Endodermal cell (in vitro differentiated cells): Measurements from ENCODE around the gene ZNF445. TPM values are rescaled to one million over a fixed set of nuclear protein-coding genes. Genes with fewer than 3 reads are reported as not detected.

Experiments
- DNase-seq: peaks from one replicate; pipeline ENCODE4 v3.0.0-alpha.2; 2017
- H3K27ac ChIP-seq: 2 replicates; pipeline ENCODE4 v1.5.1; 2013; ENCODE audit warnings: mild to moderate bottlenecking, low read depth, low read length, moderate library complexity
- H3K27me3 ChIP-seq: 2 replicates; pipeline ENCODE4 v1.6.1; 2013; ENCODE audit warnings: mild to moderate bottlenecking, low read length, moderate library complexity; ENCODE audit not compliant: insufficient read depth, control insufficient read depth, poor library complexity, severe bottlenecking
- H3K36me3 ChIP-seq: 2 replicates; pipeline ENCODE4 v1.7.0; 2013; ENCODE audit warnings: mild to moderate bottlenecking, low read length, moderate library complexity; ENCODE audit not compliant: control insufficient read depth, insufficient read depth
- H3K4me1 ChIP-seq: one replicate; pipeline ENCODE4 v1.7.0; 2013; ENCODE audit warnings: low read length; ENCODE audit not compliant: control insufficient read depth, insufficient read depth
- H3K4me3 ChIP-seq: 2 replicates; pipeline ENCODE4 v1.5.1; 2013; ENCODE audit warnings: mild to moderate bottlenecking, low read length, moderate library complexity
- H3K9ac ChIP-seq: 2 replicates; pipeline ENCODE4 v1.6.1; 2013; ENCODE audit warnings: mild to moderate bottlenecking, low read length, moderate library complexity; ENCODE audit not compliant: poor library complexity, severe bottlenecking; ENCODE audit errors: extremely low read depth
- H3K9me3 ChIP-seq: 2 replicates; pipeline ENCODE4 v1.6.1; 2013; ENCODE audit warnings: mild to moderate bottlenecking, low read length, moderate library complexity; ENCODE audit not compliant: control insufficient read depth
- H3K27ac Mint-ChIP-seq: 2 replicates; pipeline ENCODE4 v1.8.0; 2020; ENCODE audit warnings: mixed read lengths
- H3K27me3 Mint-ChIP-seq: 2 replicates; pipeline ENCODE4 v1.8.0; 2021; ENCODE audit warnings: mild to moderate bottlenecking, mixed read lengths; ENCODE audit not compliant: insufficient read depth
- H3K36me3 Mint-ChIP-seq: 2 replicates; pipeline ENCODE4 v1.8.0; 2020; ENCODE audit warnings: low read depth, mixed read lengths
- H3K4me1 Mint-ChIP-seq: 2 replicates; pipeline ENCODE4 v1.8.0; 2020; ENCODE audit warnings: mixed read lengths
- H3K4me3 Mint-ChIP-seq: 2 replicates; pipeline ENCODE4 v1.8.0; 2020; ENCODE audit warnings: mild to moderate bottlenecking, moderate library complexity, mixed read lengths
- H3K9me3 Mint-ChIP-seq: 2 replicates; pipeline ENCODE4 v1.8.0; 2020; ENCODE audit warnings: mild to moderate bottlenecking, mixed read lengths
- CTCF ChIP-seq: fragments of 200-600 bp; sonication (generic); conservative IDR thresholded peaks from 2 replicates; pipeline ENCODE4 v1.5.0; 2021; ENCODE audit warnings: antibody characterized with exemption, mild to moderate bottlenecking
- WGBS, 2 experiments: methylation state at CpG; one replicate each; pipeline versions ENCODE4 v1.1.5 to v1.1.7; 2013; ENCODE audit warnings: missing lambda C conversion rate in 2 of 2, mixed read lengths in 1 of 2; ENCODE audit not compliant: insufficient coverage in 1 of 2, insufficient read length in 1 of 2; 5-methylcytosine and 5-hydroxymethylcytosine counted together
- long read RNA-seq, 4 experiments: library from polyadenylated mRNA in 2 of 4; library from RNA in 1 of 4; library from capped mRNA in 1 of 4; stranded (forward) in 3 of 4; unstranded in 1 of 4; transcript quantifications; one replicate each; pipeline ENCODE4 v2.0.0, GENCODE V29; 2020 to 2021; ENCODE audit warnings: inconsistent platforms in 1 of 4
- polyA plus RNA-seq, 2 experiments: library from polyadenylated mRNA; stranded (reverse); fragments of 50-300 nt; gene quantifications; one replicate each; pipeline ENCODE4 v1.2.3, GENCODE V29; 2013
- total RNA-seq, 2 donors: library from RNA; stranded (reverse); fragmentation: NEBNext Ultra II Directional in 1 of 2; extraction: Animal tissue kit (Norgen Biotek cat#: 25700) in 1 of 2; gene quantifications; 2 replicates in 1 of 2; 3 replicates in 1 of 2; pipeline ENCODE4 v1.2.1, GENCODE V29; 2021

The ZNF445 gene
- total RNA-seq = 10 to 100 TPM; 35.4 to 56.9 TPM
- polyA plus RNA-seq (2013, experiment 1 of 2) = 17.5 TPM
- polyA plus RNA-seq (2013, experiment 2 of 2) = 15.1 TPM
- long read RNA-seq, experiment 1, partial matches to known transcripts = 0 of 5 reads
- long read RNA-seq, experiment 1, other reads (novel, unspliced or antisense) = 5 of 5 reads
- long read RNA-seq, experiment 2, full-length matches to known transcripts = 4 of 28 reads
- long read RNA-seq, experiment 2, partial matches to known transcripts = 1 of 28 reads
- long read RNA-seq, experiment 2, other reads (novel, unspliced or antisense) = 23 of 28 reads
- long read RNA-seq, experiment 3, full-length matches to known transcripts = 7 of 15 reads
- long read RNA-seq, experiment 3, partial matches to known transcripts = 0 of 15 reads
- long read RNA-seq, experiment 3, other reads (novel, unspliced or antisense) = 8 of 15 reads
- long read RNA-seq, experiment 4, partial matches to known transcripts = 0 of 1 reads
- long read RNA-seq, experiment 4, other reads (novel, unspliced or antisense) = 1 of 1 reads

- Mint-ChIP-seq H3K27ac (peak within 1 kb of the TSS; percentile 82), H3K4me3 (peak within 1 kb of the TSS; percentile 78), H3K9me3 (no peaks in the 10 kb centered on the region), H3K27me3 (no peaks in the 10 kb centered on the region), H3K36me3 (no peaks in the 10 kb centered on the region), H3K4me1 (peaks cover 32% of the 10 kb centered on the region)
- peak within 1 kb of the TSS; percentile 91 for H3K4me3 ChIP-seq
- WGBS, 2 experiments = 1 to 11% methylated on average over 12 to 69 of the region's 69 CpGs
- no peaks in the 10 kb centered on the region for H3K36me3 ChIP-seq
- DNase-seq = peak; percentile 92
- H3K9ac ChIP-seq = peak within 1 kb of the TSS; percentile 41
- H3K4me1 ChIP-seq = no peaks in the 10 kb centered on the region
- no peak within 1 kb of the TSS for H3K27ac ChIP-seq
- no peaks in the 10 kb centered on the region for H3K9me3 ChIP-seq
- H3K27me3 ChIP-seq = no peaks in the 10 kb centered on the region
- no peak for TF ChIP-seq CTCF
Measured at GRCh38 chr3:44477312-44478030, at the start of gene ZNF445. Gene ZNF445 (minus strand): TSS chr3:44477670. CDS start chr3:44455549, 22,121 bp downstream.

GRCh38 chr3:44525060-44525459 lies 47.6 kb upstream of the ZNF445 start:
- Mint-ChIP-seq H3K4me1 (no peaks in the 10 kb centered on the region), H3K4me3 (no peak overlapping the region), H3K36me3 (no peaks in the 10 kb centered on the region), H3K27me3 (peaks cover 41% of the 10 kb centered on the region), H3K27ac (no peak overlapping the region), H3K9me3 (peaks cover 13% of the 10 kb centered on the region)
- Histone ChIP-seq H3K9ac (no peak overlapping the region), H3K4me3 (no peak overlapping the region), H3K36me3 (no peaks in the 10 kb centered on the region), H3K27ac (no peak overlapping the region), H3K4me1 (no peaks in the 10 kb centered on the region), H3K27me3 (peaks cover 28% of the 10 kb centered on the region), H3K9me3 (no peaks in the 10 kb centered on the region)
- no peak for TF ChIP-seq CTCF
- DNase-seq = no peak
- WGBS, 2 experiments = 94 to 95% methylated on average over 3 to 5 of the region's 5 CpGs

GRCh38 chr3:44522494-44522933 lies 45.0 kb upstream of the ZNF445 start:
- H3K27me3 ChIP-seq = peaks cover 5% of the 10 kb centered on the region
- DNase-seq = no peak
- H3K4me1 ChIP-seq = no peaks in the 10 kb centered on the region
- Mint-ChIP-seq H3K27ac (no peak overlapping the region), H3K9me3 (peaks cover 3% of the 10 kb centered on the region), H3K4me3 (no peak overlapping the region), H3K4me1 (peaks cover 6% of the 10 kb centered on the region), H3K27me3 (peaks cover 25% of the 10 kb centered on the region), H3K36me3 (no peaks in the 10 kb centered on the region)
- no peak overlapping the region for H3K4me3 ChIP-seq
- H3K36me3 ChIP-seq = no peaks in the 10 kb centered on the region
- TF ChIP-seq CTCF = no peak
- no peak overlapping the region for H3K27ac ChIP-seq
- 86 to 87% methylated on average over 7 of the region's 7 CpGs for WGBS, 2 experiments
- H3K9me3 ChIP-seq = no peaks in the 10 kb centered on the region
- H3K9ac ChIP-seq = no peak overlapping the region
